MM.1S (cell line): Measurements from ENCODE around the gene C11orf42.

Source experiments
- DNase-seq: peaks from one replicate; pipeline ENCODE4 v3.0.0-alpha.2; 2015
- H2AFZ ChIP-seq: fragments of 300-600 bp; sonication (generic); 2 replicates; pipeline ENCODE4 v1.6.0; 2016; ENCODE audit warnings: antibody characterized with exemption, low read length
- H3F3A ChIP-seq: fragments of 300-600 bp; sonication (generic); 2 replicates; pipeline ENCODE4 v1.6.1; 2016; ENCODE audit warnings: mild to moderate bottlenecking, antibody characterized with exemption, low read length, moderate library complexity, mixed read lengths; ENCODE audit not compliant: insufficient read depth
- H3K27ac ChIP-seq: fragments of 300-600 bp; sonication (generic); 2 replicates; pipeline ENCODE4 v1.5.1; 2016; ENCODE audit warnings: mild to moderate bottlenecking, low read length
- H3K27me3 ChIP-seq: fragments of 300-600 bp; sonication (generic); replicated peaks from 2 replicates; pipeline ENCODE4 v1.6.0; 2016; ENCODE audit warnings: low read length; ENCODE audit not compliant: insufficient read depth
- H3K36me3 ChIP-seq: fragments of 300-600 bp; sonication (generic); replicated peaks from 2 replicates; pipeline ENCODE4 v1.6.1; 2016; ENCODE audit warnings: mild to moderate bottlenecking, low read length, mixed read lengths; ENCODE audit not compliant: insufficient read depth
- H3K4me1 ChIP-seq: fragments of 300-600 bp; sonication (generic); 2 replicates; pipeline ENCODE4 v1.6.1; 2016; ENCODE audit warnings: low read length, mixed read lengths
- H3K4me2 ChIP-seq: fragments of 300-600 bp; sonication (generic); 2 replicates; pipeline ENCODE4 v1.6.0; 2016; ENCODE audit warnings: low read depth, low read length
- H3K4me3 ChIP-seq: fragments of 300-600 bp; sonication (generic); 2 replicates; pipeline ENCODE4 v1.5.1; 2016; ENCODE audit warnings: low read length, mixed read lengths
- H3K79me2 ChIP-seq: fragments of 300-600 bp; sonication (generic); 2 replicates; pipeline ENCODE4 v1.6.1; 2016; ENCODE audit warnings: mixed run types, low read length, mixed read lengths
- H3K9ac ChIP-seq: fragments of 300-600 bp; sonication (generic); 2 replicates; pipeline ENCODE4 v1.6.1; 2016; ENCODE audit warnings: low read length, mixed read lengths
- H3K9me2 ChIP-seq: fragments of 300-600 bp; sonication (generic); replicated peaks from 2 replicates; pipeline ENCODE4 v1.6.1; 2016; ENCODE audit warnings: mild to moderate bottlenecking, low read length, mixed read lengths; ENCODE audit not compliant: insufficient read depth
- H3K9me3 ChIP-seq: fragments of 300-600 bp; sonication (generic); replicated peaks from 2 replicates; pipeline ENCODE4 v1.6.1; 2016; ENCODE audit warnings: mild to moderate bottlenecking, low read length, mixed read lengths; ENCODE audit not compliant: insufficient read depth
- H4K20me1 ChIP-seq: fragments of 300-600 bp; sonication (generic); 2 replicates; pipeline ENCODE4 v1.6.1; 2016; ENCODE audit warnings: mild to moderate bottlenecking, low read length, moderate library complexity, mixed read lengths; ENCODE audit not compliant: insufficient read depth
- CTCF ChIP-seq: fragments of 300-600 bp; sonication (generic); IDR thresholded peaks from 2 replicates; pipeline ENCODE4 v1.5.1; 2016; ENCODE audit warnings: antibody characterized with exemption, low read length, mixed read lengths
- EZH2 ChIP-seq: fragments of 300-600 bp; sonication (generic); optimal IDR thresholded peaks from 2 replicates; pipeline ENCODE3; 2017; ENCODE audit warnings: low read depth, mild to moderate bottlenecking, antibody characterized with exemption, low read length, mixed read lengths
- EZH2phosphoT487 ChIP-seq: fragments of 300-600 bp; sonication (generic); IDR thresholded peaks from 2 replicates; pipeline ENCODE4 v1.6.1; 2018; ENCODE audit warnings: antibody characterized with exemption, low read length

C11orf42 gene

GRCh38 chr11:6191742-6192141 lies 13.6 kb upstream of the C11orf42 start:
- no peak for DNase-seq
- H3K9me2 ChIP-seq = no peaks in the 10 kb centered on the region
- H3K4me1 ChIP-seq = no peaks in the 10 kb centered on the region
- TF ChIP-seq EZH2 (no peak), CTCF (no peak), EZH2phosphoT487 (no peak)
- H3K36me3 ChIP-seq = no peaks in the 10 kb centered on the region
- H2AFZ ChIP-seq = no peak overlapping the region
- no peak overlapping the region for H3K4me3 ChIP-seq
- H4K20me1 ChIP-seq = no peaks in the 10 kb centered on the region
- H3K9me3 ChIP-seq = no peaks in the 10 kb centered on the region
- no peaks in the 10 kb centered on the region for H3F3A ChIP-seq
- H3K79me2 ChIP-seq = no peaks in the 10 kb centered on the region
- no peak overlapping the region for H3K27ac ChIP-seq
- no peaks in the 10 kb centered on the region for H3K27me3 ChIP-seq
- no peak overlapping the region for H3K4me2 ChIP-seq
- no peak overlapping the region for H3K9ac ChIP-seq

- H2AFZ ChIP-seq = no peak overlapping the region
- no peaks in the 10 kb centered on the region for H3K9me3 ChIP-seq
- no peak for DNase-seq
- H3K4me1 ChIP-seq = no peaks in the 10 kb centered on the region
- no peaks in the 10 kb centered on the region for H3K9me2 ChIP-seq
- TF ChIP-seq EZH2phosphoT487 = no peak
- no peaks in the 10 kb centered on the region for H3F3A ChIP-seq
- H3K27ac ChIP-seq = no peak overlapping the region
- H4K20me1 ChIP-seq = no peaks in the 10 kb centered on the region
- no peaks in the 10 kb centered on the region for H3K27me3 ChIP-seq
- H3K79me2 ChIP-seq = no peaks in the 10 kb centered on the region
- H3K9ac ChIP-seq = no peak overlapping the region
- H3K36me3 ChIP-seq = no peaks in the 10 kb centered on the region
- no peak overlapping the region for H3K4me2 ChIP-seq
- no peak overlapping the region for H3K4me3 ChIP-seq
Observed at GRCh38 chr11:6194065-6194581, 11.2 kb upstream of the C11orf42 start.

GRCh38 chr11:6196396-6196795 lies 9.0 kb upstream of the C11orf42 start:
- no peaks in the 10 kb centered on the region for H3K27me3 ChIP-seq
- TF ChIP-seq CTCF (no peak), EZH2 (no peak), EZH2phosphoT487 (no peak)
- H3K27ac ChIP-seq = no peak overlapping the region
- no peaks in the 10 kb centered on the region for H3K79me2 ChIP-seq
- no peak overlapping the region for H3K4me3 ChIP-seq
- H3K9ac ChIP-seq = no peak overlapping the region
- no peaks in the 10 kb centered on the region for H4K20me1 ChIP-seq
- no peak for DNase-seq
- no peak overlapping the region for H3K4me2 ChIP-seq
- no peaks in the 10 kb centered on the region for H3K36me3 ChIP-seq
- H3K4me1 ChIP-seq = no peaks in the 10 kb centered on the region
- no peaks in the 10 kb centered on the region for H3F3A ChIP-seq
- H2AFZ ChIP-seq = no peak overlapping the region
- H3K9me2 ChIP-seq = no peaks in the 10 kb centered on the region
- H3K9me3 ChIP-seq = no peaks in the 10 kb centered on the region

- Histone ChIP-seq H3F3A (no peaks in the 10 kb centered on the region), H3K4me3 (no peak overlapping the region), H3K36me3 (no peaks in the 10 kb centered on the region), H3K27ac (no peak overlapping the region), H3K27me3 (no peaks in the 10 kb centered on the region), H2AFZ (no peak overlapping the region), H3K79me2 (no peaks in the 10 kb centered on the region), H3K9me3 (no peaks in the 10 kb centered on the region), H3K4me2 (no peak overlapping the region), H3K4me1 (peaks cover 3% of the 10 kb centered on the region), H3K9ac (no peak overlapping the region), H3K9me2 (no peaks in the 10 kb centered on the region), H4K20me1 (no peaks in the 10 kb centered on the region)
- no peak for DNase-seq
- TF ChIP-seq EZH2 = no peak
- no peak for TF ChIP-seq CTCF
- TF ChIP-seq EZH2phosphoT487 = no peak
Observed at GRCh38 chr11:6197466-6198200, 7.7 kb upstream of the C11orf42 start.
